Endodermal cell (in vitro differentiated cells): ENCODE results near the gene SLC25A48. TPM values are rescaled to one million over a fixed set of nuclear protein-coding genes. Genes with fewer than 3 reads are reported as not detected.

Experiments
- DNase-seq: peaks from one replicate; pipeline ENCODE4 v3.0.0-alpha.2; 2017
- H3K27ac ChIP-seq: 2 replicates; pipeline ENCODE4 v1.5.1; 2013; ENCODE audit warnings: mild to moderate bottlenecking, low read depth, low read length, moderate library complexity
- H3K27me3 ChIP-seq: 2 replicates; pipeline ENCODE4 v1.6.1; 2013; ENCODE audit warnings: mild to moderate bottlenecking, low read length, moderate library complexity; ENCODE audit not compliant: insufficient read depth, control insufficient read depth, poor library complexity, severe bottlenecking
- H3K36me3 ChIP-seq: 2 replicates; pipeline ENCODE4 v1.7.0; 2013; ENCODE audit warnings: mild to moderate bottlenecking, low read length, moderate library complexity; ENCODE audit not compliant: control insufficient read depth, insufficient read depth
- H3K4me1 ChIP-seq: one replicate; pipeline ENCODE4 v1.7.0; 2013; ENCODE audit warnings: low read length; ENCODE audit not compliant: control insufficient read depth, insufficient read depth
- H3K4me3 ChIP-seq: 2 replicates; pipeline ENCODE4 v1.5.1; 2013; ENCODE audit warnings: mild to moderate bottlenecking, low read length, moderate library complexity
- H3K9ac ChIP-seq: 2 replicates; pipeline ENCODE4 v1.6.1; 2013; ENCODE audit warnings: mild to moderate bottlenecking, low read length, moderate library complexity; ENCODE audit not compliant: poor library complexity, severe bottlenecking; ENCODE audit errors: extremely low read depth
- H3K9me3 ChIP-seq: 2 replicates; pipeline ENCODE4 v1.6.1; 2013; ENCODE audit warnings: mild to moderate bottlenecking, low read length, moderate library complexity; ENCODE audit not compliant: control insufficient read depth
- H3K27ac Mint-ChIP-seq: 2 replicates; pipeline ENCODE4 v1.8.0; 2020; ENCODE audit warnings: mixed read lengths
- H3K27me3 Mint-ChIP-seq: 2 replicates; pipeline ENCODE4 v1.8.0; 2021; ENCODE audit warnings: mild to moderate bottlenecking, mixed read lengths; ENCODE audit not compliant: insufficient read depth
- H3K36me3 Mint-ChIP-seq: 2 replicates; pipeline ENCODE4 v1.8.0; 2020; ENCODE audit warnings: low read depth, mixed read lengths
- H3K4me1 Mint-ChIP-seq: 2 replicates; pipeline ENCODE4 v1.8.0; 2020; ENCODE audit warnings: mixed read lengths
- H3K4me3 Mint-ChIP-seq: 2 replicates; pipeline ENCODE4 v1.8.0; 2020; ENCODE audit warnings: mild to moderate bottlenecking, moderate library complexity, mixed read lengths
- H3K9me3 Mint-ChIP-seq: 2 replicates; pipeline ENCODE4 v1.8.0; 2020; ENCODE audit warnings: mild to moderate bottlenecking, mixed read lengths
- CTCF ChIP-seq: fragments of 200-600 bp; sonication (generic); conservative IDR thresholded peaks from 2 replicates; pipeline ENCODE4 v1.5.0; 2021; ENCODE audit warnings: antibody characterized with exemption, mild to moderate bottlenecking
- WGBS, 2 experiments: methylation state at CpG; one replicate each; pipeline versions ENCODE4 v1.1.5 to v1.1.7; 2013; ENCODE audit warnings: missing lambda C conversion rate in 2 of 2, mixed read lengths in 1 of 2; ENCODE audit not compliant: insufficient coverage in 1 of 2, insufficient read length in 1 of 2; 5-methylcytosine and 5-hydroxymethylcytosine counted together
- total RNA-seq, 2 donors: library from RNA; stranded (reverse); fragmentation: NEBNext Ultra II Directional in 1 of 2; extraction: Animal tissue kit (Norgen Biotek cat#: 25700) in 1 of 2; gene quantifications; 2 replicates in 1 of 2; 3 replicates in 1 of 2; pipeline ENCODE4 v1.2.1, GENCODE V29; 2021

SLC25A48 gene
- total RNA-seq, 2 donors from 2014 or later, result 2.5 to 5.9 TPM

- no peak overlapping the region for H3K27ac Mint-ChIP-seq
- H3K4me3 Mint-ChIP-seq, result no peak overlapping the region
- H3K4me1 Mint-ChIP-seq, result peaks cover 37% of the 10 kb centered on the region
- no peaks in the 10 kb centered on the region for H3K36me3 ChIP-seq
- no peak overlapping the region for H3K4me3 ChIP-seq
- no peaks in the 10 kb centered on the region for H3K36me3 Mint-ChIP-seq
- no peak for TF ChIP-seq CTCF
- H3K27ac ChIP-seq, result no peak overlapping the region
- H3K9ac ChIP-seq, result no peak overlapping the region
- peaks cover 10% of the 10 kb centered on the region for H3K27me3 ChIP-seq
- no peaks in the 10 kb centered on the region for H3K9me3 Mint-ChIP-seq
- H3K27me3 Mint-ChIP-seq, result peaks cover 25% of the 10 kb centered on the region
- peak; percentile 41 for DNase-seq
- peaks cover 15% of the 10 kb centered on the region for H3K4me1 ChIP-seq
- 90 to 93% methylated on average over 2 to 3 of the region's 3 CpGs for WGBS, 2 experiments
- no peaks in the 10 kb centered on the region for H3K9me3 ChIP-seq
Observed at GRCh38 chr5:135826221-135826525, 8.3 kb upstream of the SLC25A48 start.

GRCh38 chr5:135826994-135827671 lies 7.3 kb upstream of the SLC25A48 start:
- Histone ChIP-seq H3K4me1 (peaks cover 10% of the 10 kb centered on the region), H3K9me3 (no peaks in the 10 kb centered on the region), H3K9ac (no peak overlapping the region), H3K27me3 (peaks cover 19% of the 10 kb centered on the region), H3K4me3 (no peak overlapping the region), H3K27ac (no peak overlapping the region), H3K36me3 (no peaks in the 10 kb centered on the region)
- peak; percentile 48 for DNase-seq
- Mint-ChIP-seq H3K4me3 (no peak overlapping the region), H3K27me3 (peaks cover 34% of the 10 kb centered on the region), H3K9me3 (no peaks in the 10 kb centered on the region), H3K36me3 (no peaks in the 10 kb centered on the region), H3K27ac (no peak overlapping the region), H3K4me1 (peaks cover 31% of the 10 kb centered on the region)
- no peak for TF ChIP-seq CTCF
- 70 to 73% methylated on average over 3 to 7 of the region's 8 CpGs for WGBS, 2 experiments

- H3K36me3 Mint-ChIP-seq, result no peaks in the 10 kb centered on the region
- H3K4me1 Mint-ChIP-seq, result peaks cover 26% of the 10 kb centered on the region
- H3K27ac Mint-ChIP-seq, result no peak overlapping the region
- peak; percentile 60 for DNase-seq
- no peaks in the 10 kb centered on the region for H3K36me3 ChIP-seq
- TF ChIP-seq CTCF, result no peak
- H3K4me3 Mint-ChIP-seq, result no peak overlapping the region
- no peaks in the 10 kb centered on the region for H3K9me3 Mint-ChIP-seq
- no peaks in the 10 kb centered on the region for H3K9me3 ChIP-seq
- WGBS, 2 experiments, result 79 to 86% methylated on average over 6 to 10 of the region's 10 CpGs
- H3K27ac ChIP-seq, result no peak overlapping the region
- H3K27me3 Mint-ChIP-seq, result peaks cover 45% of the 10 kb centered on the region
- H3K27me3 ChIP-seq, result peaks cover 29% of the 10 kb centered on the region
- H3K4me1 ChIP-seq, result peaks cover 10% of the 10 kb centered on the region
- H3K4me3 ChIP-seq, result no peak overlapping the region
- H3K9ac ChIP-seq, result no peak overlapping the region
Observed at GRCh38 chr5:135827965-135828781, 6.3 kb upstream of the SLC25A48 start.
